ENCODE results near the gene FOXP1. TPM values are rescaled to one million over a fixed set of nuclear protein-coding genes. Genes with fewer than 3 reads are reported as not detected.

Gene FOXP1
- total RNA-seq, 1 donor from 2014 or later = 110 TPM

DNA sequence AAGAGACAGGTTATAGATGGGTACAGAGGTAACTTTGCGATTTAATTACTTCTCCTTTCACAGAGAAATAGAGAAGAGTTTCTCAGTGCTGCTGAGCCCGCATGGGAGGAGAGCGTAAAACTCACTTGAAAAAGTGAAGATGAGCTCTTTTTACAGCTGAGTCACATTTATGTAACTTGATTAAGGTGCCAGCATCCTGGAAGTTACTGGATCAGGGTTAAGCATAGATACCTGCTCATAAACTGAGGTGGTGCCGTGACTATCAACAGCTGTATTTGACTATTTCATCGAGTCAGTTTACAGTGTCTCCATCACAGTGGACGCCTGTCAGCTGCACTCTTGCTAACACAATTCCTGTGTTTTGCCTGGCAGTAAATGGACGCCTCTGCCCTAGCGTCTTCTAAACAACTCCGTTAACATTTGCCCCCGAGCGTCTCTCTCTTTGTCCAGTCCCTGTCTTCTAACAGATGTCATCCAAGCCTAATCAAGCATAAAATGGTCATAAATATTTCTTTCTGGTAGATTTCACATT lies 414.6 kb downstream of the FOXP1 start:
- DNase-seq = no peak
- Mint-ChIP-seq H3K4me3 (no peak overlapping the region), H3K27ac (no peak overlapping the region), H3K36me3 (ENCODE audit: low read depth) (peaks cover 10% of the 10 kb centered on the region), H3K4me1 (peaks cover 7% of the 10 kb centered on the region), H3K27me3 (peaks cover 2% of the 10 kb centered on the region), H3K9me3 (peaks cover 7% of the 10 kb centered on the region)
- intact Hi-C loops (cut with micrococcal nuclease) = no loop called here

DNA sequence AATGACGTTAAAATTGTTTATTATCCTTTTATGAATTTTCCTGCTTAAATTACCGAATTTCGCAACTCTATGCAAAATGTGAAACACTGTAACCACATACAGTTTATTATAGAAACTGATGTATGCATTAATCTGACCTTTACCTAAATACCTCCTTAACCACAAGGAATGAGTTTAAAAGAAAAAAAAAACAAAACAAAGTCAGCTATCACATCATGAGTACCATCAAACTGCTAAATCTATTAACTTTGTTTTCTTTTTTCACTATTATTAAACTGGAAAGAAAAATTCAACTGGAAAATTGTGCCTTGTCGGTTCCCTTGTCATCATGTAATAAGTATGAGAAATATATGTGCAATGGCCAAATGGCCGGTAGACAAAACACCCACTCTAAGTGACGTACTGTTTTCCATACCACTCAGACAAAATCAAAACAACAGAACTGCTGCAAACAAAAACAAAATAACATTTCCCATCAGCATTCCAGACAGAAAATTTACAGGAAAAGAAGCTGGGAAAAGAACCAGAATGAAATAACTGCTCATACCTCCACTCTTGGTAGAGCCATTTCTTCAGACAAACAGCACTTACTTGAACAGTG lies 415.3 kb downstream of the FOXP1 start:
- intact Hi-C loops (cut with micrococcal nuclease) = no loop called here
- H3K4me1 Mint-ChIP-seq = peaks cover 7% of the 10 kb centered on the region
- H3K9me3 Mint-ChIP-seq = peaks cover 7% of the 10 kb centered on the region
- H3K36me3 Mint-ChIP-seq (ENCODE audit: low read depth) = peaks cover 10% of the 10 kb centered on the region
- H3K4me3 Mint-ChIP-seq = no peak overlapping the region
- no peak overlapping the region for H3K27ac Mint-ChIP-seq
- H3K27me3 Mint-ChIP-seq = peaks cover 2% of the 10 kb centered on the region
- DNase-seq = no peak

DNA sequence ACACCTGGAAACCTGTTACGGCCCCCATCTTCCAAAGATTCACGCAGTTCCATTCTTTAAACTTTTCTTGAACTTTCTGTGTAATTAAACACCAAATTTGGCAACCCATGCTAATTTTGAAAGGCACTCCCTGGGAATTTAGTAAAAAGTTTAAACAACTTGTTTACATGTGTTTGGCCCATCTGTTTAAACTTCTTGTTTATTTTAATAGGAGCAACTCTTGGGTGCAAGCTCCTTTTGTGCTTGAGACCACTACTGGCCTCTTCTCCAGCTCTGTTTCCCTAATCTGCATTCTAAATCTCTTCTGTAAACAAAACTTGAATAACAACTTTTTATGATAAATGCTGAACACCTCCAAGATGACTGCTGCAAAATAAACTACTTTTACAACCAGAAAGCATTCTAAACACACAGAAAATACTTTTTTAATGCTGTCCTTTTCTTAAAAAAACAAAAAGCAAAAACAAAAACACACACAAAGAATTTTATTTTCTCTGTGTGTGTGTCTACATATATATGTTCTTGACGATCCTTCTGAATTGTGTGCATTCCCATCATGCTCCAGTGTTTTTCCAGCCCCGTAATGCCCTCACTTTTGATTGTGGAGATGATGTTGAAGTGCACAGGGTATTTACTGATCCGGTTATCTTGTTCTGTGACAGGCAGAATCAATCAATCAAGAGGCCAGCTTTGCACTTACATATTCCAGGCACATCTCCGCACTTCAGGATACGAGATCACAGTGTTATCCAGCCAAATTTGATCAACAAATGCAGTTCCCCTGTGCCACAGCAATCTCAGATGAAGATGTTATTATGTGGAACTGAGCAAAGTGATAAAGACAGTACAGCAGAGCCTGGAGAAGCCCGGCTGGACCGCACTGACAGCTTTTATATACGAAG lies 416.9 kb downstream of the FOXP1 start:
- Mint-ChIP-seq H3K27ac (no peak overlapping the region), H3K27me3 (no peaks in the 10 kb centered on the region), H3K4me3 (no peak overlapping the region), H3K4me1 (peaks cover 9% of the 10 kb centered on the region), H3K36me3 (ENCODE audit: low read depth) (peaks cover 10% of the 10 kb centered on the region), H3K9me3 (peaks cover 7% of the 10 kb centered on the region)
- no peak for DNase-seq
- intact Hi-C loops (cut with micrococcal nuclease) = no loop called here

DNA sequence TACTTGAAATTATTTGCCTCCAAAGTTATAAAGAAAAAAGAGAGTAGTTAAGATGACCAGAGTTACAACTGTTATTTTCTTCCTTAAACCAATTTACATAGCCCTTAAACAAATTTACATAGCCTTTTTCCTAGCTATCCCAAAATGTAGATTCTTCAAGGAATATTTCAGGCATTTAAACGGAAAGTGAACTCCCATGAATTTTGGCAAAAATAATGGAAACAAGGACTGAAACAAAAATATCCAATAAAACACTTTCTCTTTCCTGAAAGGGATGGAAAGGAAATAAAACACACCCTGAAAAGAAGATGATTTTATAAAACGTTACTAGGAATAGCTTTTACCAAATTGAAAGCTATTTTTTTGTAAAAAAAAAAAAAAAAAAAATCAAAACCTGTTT lies 418.6 kb downstream of the FOXP1 start:
- Mint-ChIP-seq H3K27me3 (no peaks in the 10 kb centered on the region), H3K36me3 (ENCODE audit: low read depth) (peaks cover 20% of the 10 kb centered on the region), H3K27ac (no peak overlapping the region), H3K9me3 (peaks cover 14% of the 10 kb centered on the region), H3K4me3 (no peak overlapping the region), H3K4me1 (peaks cover 20% of the 10 kb centered on the region)
- no peak for DNase-seq
- intact Hi-C loops (cut with micrococcal nuclease) = no loop called here

DNA sequence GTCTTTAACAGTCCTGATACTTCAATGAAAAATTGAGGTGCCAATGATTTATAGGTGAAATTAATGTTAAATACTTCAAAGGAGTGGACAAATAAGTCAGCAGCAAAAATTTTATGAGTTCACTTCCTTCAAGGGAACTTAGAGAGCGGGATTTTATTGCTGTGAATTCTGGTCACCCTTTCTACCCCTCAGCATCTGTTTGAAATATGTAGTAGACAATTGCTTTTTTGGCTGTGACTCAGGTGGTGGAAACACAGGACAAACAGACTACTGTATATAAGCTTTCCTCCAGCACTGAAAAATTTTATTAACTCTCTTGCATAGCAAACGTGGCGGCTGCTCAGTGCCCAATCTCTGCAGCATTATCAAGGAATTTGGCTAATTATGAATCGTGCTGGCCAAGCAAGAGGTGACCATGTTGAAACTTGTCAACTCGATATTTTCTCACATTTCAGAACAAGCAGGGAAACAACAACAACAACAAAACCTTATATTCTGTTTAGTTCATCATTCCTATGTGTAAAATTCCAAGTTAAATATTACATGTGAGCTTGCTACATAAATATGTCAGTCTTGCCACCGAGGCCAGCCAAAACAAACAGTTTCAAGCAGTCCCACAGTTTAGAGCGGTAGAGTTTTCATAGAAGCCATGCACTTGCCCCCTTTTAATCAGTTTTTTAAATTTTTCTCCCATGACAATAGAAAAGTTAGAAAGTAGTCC lies 420.2 kb downstream of the FOXP1 start:
- H3K4me3 Mint-ChIP-seq = no peak overlapping the region
- peaks cover 14% of the 10 kb centered on the region for H3K9me3 Mint-ChIP-seq
- H3K4me1 Mint-ChIP-seq = peaks cover 17% of the 10 kb centered on the region
- intact Hi-C loops (cut with micrococcal nuclease) = no loop called here
- H3K36me3 Mint-ChIP-seq (ENCODE audit: low read depth) = peaks cover 20% of the 10 kb centered on the region
- H3K27ac Mint-ChIP-seq = no peak overlapping the region
- no peaks in the 10 kb centered on the region for H3K27me3 Mint-ChIP-seq
- no peak for DNase-seq

DNA sequence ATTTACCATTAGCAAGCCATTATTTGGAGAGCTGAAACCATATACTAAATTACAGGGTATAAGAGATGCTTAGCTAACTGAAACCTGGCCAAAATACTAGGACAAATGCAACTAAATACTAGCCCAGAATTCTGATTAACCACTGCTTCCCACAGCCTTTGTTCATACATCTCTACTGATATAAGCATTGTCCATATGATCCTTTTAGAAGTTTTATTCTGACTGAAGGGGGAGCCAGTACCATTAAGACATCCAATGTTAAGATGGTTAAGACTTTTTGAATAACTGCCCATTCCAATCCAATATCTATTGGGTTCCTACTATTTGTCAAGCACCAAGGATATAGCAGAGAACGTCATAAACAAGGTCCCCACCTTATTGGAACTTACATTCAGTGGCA lies 421.3 kb downstream of the FOXP1 start:
- intact Hi-C loops (cut with micrococcal nuclease) = no loop called here
- H3K27me3 Mint-ChIP-seq = no peaks in the 10 kb centered on the region
- peaks cover 20% of the 10 kb centered on the region for H3K36me3 Mint-ChIP-seq (ENCODE audit: low read depth)
- no peak overlapping the region for H3K27ac Mint-ChIP-seq
- H3K9me3 Mint-ChIP-seq = peaks cover 14% of the 10 kb centered on the region
- H3K4me3 Mint-ChIP-seq = no peak overlapping the region
- peaks cover 14% of the 10 kb centered on the region for H3K4me1 Mint-ChIP-seq
- DNase-seq = no peak

DNA sequence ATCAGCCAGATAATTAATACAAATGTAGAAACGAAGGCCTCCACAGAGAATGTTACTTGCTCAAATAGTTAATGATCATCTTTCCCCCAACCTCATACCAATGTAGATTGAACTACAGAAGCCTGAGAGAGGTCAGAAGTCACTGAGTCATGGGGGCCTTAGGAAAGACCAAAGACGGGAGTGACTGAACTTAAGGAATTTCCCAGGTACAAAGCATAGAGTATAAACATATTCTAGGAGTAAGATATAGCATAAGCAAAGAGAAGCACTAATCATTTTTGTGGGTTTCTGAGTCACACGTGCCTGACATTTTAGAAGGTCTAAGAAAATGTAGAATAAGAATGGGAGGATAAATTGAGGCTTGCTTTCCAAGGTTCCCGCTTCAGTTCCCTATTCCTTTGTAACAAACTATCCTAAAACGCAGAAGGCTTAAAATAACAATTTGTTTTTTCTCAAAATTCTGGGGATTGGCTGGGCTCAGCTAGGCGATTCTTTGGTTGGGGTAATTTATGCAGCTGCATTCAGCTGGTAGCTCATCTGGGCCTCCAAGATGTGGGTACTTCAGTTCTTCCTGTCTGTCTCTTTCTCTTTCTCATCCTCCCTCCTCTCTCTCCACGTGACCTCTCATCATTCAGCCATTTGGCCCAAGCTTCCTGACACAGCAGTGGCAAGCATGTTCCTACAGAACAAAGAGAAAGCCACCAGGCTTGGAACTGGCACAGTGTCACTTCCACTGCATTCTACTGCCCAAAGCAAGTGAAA lies 422.6 kb downstream of the FOXP1 start:
- peak overlapping the region; percentile 42 for H3K27ac Mint-ChIP-seq
- peak overlapping the region; percentile 2 for H3K4me3 Mint-ChIP-seq
- DNase-seq = no peak
- intact Hi-C loops (cut with micrococcal nuclease) = no loop called here
- peaks cover 7% of the 10 kb centered on the region for H3K9me3 Mint-ChIP-seq
- no peaks in the 10 kb centered on the region for H3K27me3 Mint-ChIP-seq
- H3K36me3 Mint-ChIP-seq (ENCODE audit: low read depth) = peaks cover 14% of the 10 kb centered on the region
- peaks cover 14% of the 10 kb centered on the region for H3K4me1 Mint-ChIP-seq

GRCh38 chr3:71156062-71156665 lies 427.4 kb downstream of the FOXP1 start:
- H3K27ac Mint-ChIP-seq = no peak overlapping the region
- intact Hi-C loops (cut with micrococcal nuclease) = no loop called here
- no peaks in the 10 kb centered on the region for H3K27me3 Mint-ChIP-seq
- peaks cover 5% of the 10 kb centered on the region for H3K9me3 Mint-ChIP-seq
- no peak overlapping the region for H3K4me3 Mint-ChIP-seq
- H3K4me1 Mint-ChIP-seq = peaks cover 7% of the 10 kb centered on the region
- H3K36me3 Mint-ChIP-seq (ENCODE audit: low read depth) = peaks cover 7% of the 10 kb centered on the region
- DNase-seq = no peak

- peaks cover 10% of the 10 kb centered on the region for H3K4me1 Mint-ChIP-seq
- H3K4me3 Mint-ChIP-seq = no peak overlapping the region
- no peak for DNase-seq
- H3K9me3 Mint-ChIP-seq = no peaks in the 10 kb centered on the region
- no peaks in the 10 kb centered on the region for H3K27me3 Mint-ChIP-seq
- no peaks in the 10 kb centered on the region for H3K36me3 Mint-ChIP-seq (ENCODE audit: low read depth)
- no peak overlapping the region for H3K27ac Mint-ChIP-seq
- intact Hi-C loops (cut with micrococcal nuclease) = loop anchor here (5.0 kb wide), 1 partner anchor 37 kb away; no protein-coding TSS in a partner anchor
Measured at GRCh38 chr3:71154846-71155245, 428.7 kb downstream of the FOXP1 start.

DNA sequence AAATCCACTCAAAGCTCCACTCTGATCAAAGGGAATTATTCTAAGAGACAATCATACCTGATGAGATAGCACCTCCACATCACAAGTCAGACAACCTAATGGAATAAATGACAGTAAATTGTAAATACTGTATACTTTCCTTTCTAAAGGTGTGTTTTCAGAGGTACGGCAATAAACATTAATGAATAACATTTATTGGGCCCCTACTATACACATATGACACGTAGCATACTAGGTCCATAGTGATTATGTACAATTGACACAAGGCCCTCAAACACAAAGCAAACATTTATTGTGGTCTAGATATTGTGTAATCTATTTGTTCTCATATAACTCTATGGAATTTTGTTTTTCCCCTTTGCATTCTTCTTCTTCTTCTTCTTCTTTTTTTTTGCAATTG lies 429.8 kb downstream of the FOXP1 start:
- Mint-ChIP-seq H3K36me3 (ENCODE audit: low read depth) (no peaks in the 10 kb centered on the region), H3K4me1 (peaks cover 10% of the 10 kb centered on the region), H3K27me3 (no peaks in the 10 kb centered on the region), H3K4me3 (no peak overlapping the region), H3K27ac (no peak overlapping the region), H3K9me3 (no peaks in the 10 kb centered on the region)
- no peak for DNase-seq
- intact Hi-C loops (cut with micrococcal nuclease) = loop anchor here (5.0 kb wide), 1 partner anchor 39 kb away; no protein-coding TSS in a partner anchor

DNA sequence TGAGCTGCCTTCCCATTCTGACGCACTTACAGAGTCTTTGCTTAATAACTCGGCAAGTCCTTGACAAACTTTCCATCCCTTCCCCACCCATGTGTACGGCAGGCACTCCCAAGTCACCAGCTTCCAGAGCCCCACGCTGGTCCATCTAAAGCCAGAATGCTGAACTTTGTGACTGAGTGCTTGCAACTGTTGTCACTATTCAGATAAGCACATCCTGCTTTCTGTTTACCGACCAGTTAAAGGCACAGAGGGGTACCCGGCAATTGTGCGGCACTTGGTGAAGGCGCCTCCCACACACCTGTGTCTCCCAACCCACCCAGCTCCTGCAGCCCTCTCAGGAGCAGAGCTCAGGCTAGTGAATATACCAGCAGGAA lies 430.6 kb downstream of the FOXP1 start:
- Mint-ChIP-seq H3K4me1 (peaks cover 10% of the 10 kb centered on the region), H3K27me3 (no peaks in the 10 kb centered on the region), H3K36me3 (ENCODE audit: low read depth) (no peaks in the 10 kb centered on the region), H3K4me3 (no peak overlapping the region), H3K9me3 (no peaks in the 10 kb centered on the region), H3K27ac (no peak overlapping the region)
- intact Hi-C loops (cut with micrococcal nuclease) = loop anchor here (5.0 kb wide), 1 partner anchor 39 kb away; no protein-coding TSS in a partner anchor
- DNase-seq = no peak

- Mint-ChIP-seq H3K9me3 (no peaks in the 10 kb centered on the region), H3K4me1 (peaks cover 10% of the 10 kb centered on the region), H3K27me3 (no peaks in the 10 kb centered on the region), H3K27ac (no peak overlapping the region), H3K36me3 (ENCODE audit: low read depth) (no peaks in the 10 kb centered on the region), H3K4me3 (no peak overlapping the region)
- intact Hi-C loops (cut with micrococcal nuclease) = loop anchor here (5.0 kb wide), 1 partner anchor 40 kb away; no protein-coding TSS in a partner anchor
- DNase-seq = no peak
Measured at GRCh38 chr3:71152039-71152891, 431.3 kb downstream of the FOXP1 start.
